ENCODE data around the gene APOO. TPM values are rescaled to one million over a fixed set of nuclear protein-coding genes. Genes with fewer than 3 reads are reported as not detected.

Gene APOO
- total and polyA plus RNA-seq, 3 donors from 2014 or later, result 29.4 to 33.8 (median 31.1) TPM

DNA sequence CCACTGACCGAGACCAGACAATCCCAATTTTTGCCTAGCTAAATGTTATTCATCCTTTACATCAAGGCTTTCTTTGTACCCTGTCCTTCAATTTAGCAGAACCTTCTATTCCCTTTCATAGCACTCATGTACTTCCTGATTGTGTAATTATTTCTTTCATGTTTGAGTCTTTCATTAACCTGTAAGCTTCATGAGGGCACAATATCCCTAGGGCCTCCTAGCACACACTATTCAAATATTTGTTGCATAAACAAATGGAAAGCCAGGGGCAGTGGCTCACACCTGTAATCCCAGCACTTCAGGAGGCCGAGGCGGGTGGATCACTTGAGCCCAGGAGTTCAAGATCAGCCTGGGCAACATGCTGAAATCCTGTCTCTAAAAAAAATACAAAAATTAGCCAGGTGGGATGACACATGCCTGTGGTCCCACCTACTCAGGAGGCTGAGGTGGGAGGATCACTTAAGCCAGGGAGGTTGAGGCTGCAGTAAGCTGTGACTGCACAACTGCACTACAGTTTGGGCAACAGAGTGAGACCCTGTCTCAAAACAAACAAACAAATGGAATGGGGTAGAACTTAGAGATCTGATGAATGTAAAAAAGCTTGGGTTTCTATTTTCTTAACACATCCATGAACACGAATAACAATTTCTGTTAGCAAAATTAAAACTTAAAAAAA lies 65.8 kb downstream of the APOO start:
- H3K27ac ChIP-seq, result no peak overlapping the region
- DNase-seq, result no peak
- intact Hi-C loops (cut with DNase I; ENCODE audit: low total_unique reads), result no loop called here
- H3K36me3 ChIP-seq (ENCODE audit: low read depth, missing control alignments), result no peaks in the 10 kb centered on the region
- H3K9me3 ChIP-seq, result no peaks in the 10 kb centered on the region
- WGBS, 2 donors, result 90 to 97% methylated on average over 4 of the region's 4 CpGs
- no peaks in the 10 kb centered on the region for H3K4me1 ChIP-seq
- TF ChIP-seq, protein P1, sequence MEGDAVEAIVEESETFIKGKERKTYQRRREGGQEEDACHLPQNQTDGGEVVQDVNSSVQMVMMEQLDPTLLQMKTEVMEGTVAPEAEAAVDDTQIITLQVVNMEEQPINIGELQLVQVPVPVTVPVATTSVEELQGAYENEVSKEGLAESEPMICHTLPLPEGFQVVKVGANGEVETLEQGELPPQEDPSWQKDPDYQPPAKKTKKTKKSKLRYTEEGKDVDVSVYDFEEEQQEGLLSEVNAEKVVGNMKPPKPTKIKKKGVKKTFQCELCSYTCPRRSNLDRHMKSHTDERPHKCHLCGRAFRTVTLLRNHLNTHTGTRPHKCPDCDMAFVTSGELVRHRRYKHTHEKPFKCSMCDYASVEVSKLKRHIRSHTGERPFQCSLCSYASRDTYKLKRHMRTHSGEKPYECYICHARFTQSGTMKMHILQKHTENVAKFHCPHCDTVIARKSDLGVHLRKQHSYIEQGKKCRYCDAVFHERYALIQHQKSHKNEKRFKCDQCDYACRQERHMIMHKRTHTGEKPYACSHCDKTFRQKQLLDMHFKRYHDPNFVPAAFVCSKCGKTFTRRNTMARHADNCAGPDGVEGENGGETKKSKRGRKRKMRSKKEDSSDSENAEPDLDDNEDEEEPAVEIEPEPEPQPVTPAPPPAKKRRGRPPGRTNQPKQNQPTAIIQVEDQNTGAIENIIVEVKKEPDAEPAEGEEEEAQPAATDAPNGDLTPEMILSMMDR (IDR thresholded peaks at IDR 0.05), result no peak
- TF ChIP-seq POLR2A (IDR thresholded peaks at IDR 0.05), result no peak
- H3K4me3 ChIP-seq, result no peak overlapping the region
- no peaks in the 10 kb centered on the region for H3K27me3 ChIP-seq

GRCh38 chrX:23840674-23841073 lies 67.1 kb downstream of the APOO start:
- H3K9me3 ChIP-seq, result no peaks in the 10 kb centered on the region
- no peak overlapping the region for H3K4me3 ChIP-seq
- no peaks in the 10 kb centered on the region for H3K27me3 ChIP-seq
- H3K36me3 ChIP-seq (ENCODE audit: low read depth, missing control alignments), result no peaks in the 10 kb centered on the region
- H3K27ac ChIP-seq, result no peak overlapping the region
- no peaks in the 10 kb centered on the region for H3K4me1 ChIP-seq
- no peak for DNase-seq
- no peak for TF ChIP-seq POLR2A (IDR thresholded peaks at IDR 0.05)
- TF ChIP-seq, protein P1 (IDR thresholded peaks at IDR 0.05), result no peak
- 79 to 96% methylated on average over 3 of the region's 3 CpGs for WGBS, 2 donors
- intact Hi-C loops (cut with DNase I; ENCODE audit: low total_unique reads), result no loop called here

DNA sequence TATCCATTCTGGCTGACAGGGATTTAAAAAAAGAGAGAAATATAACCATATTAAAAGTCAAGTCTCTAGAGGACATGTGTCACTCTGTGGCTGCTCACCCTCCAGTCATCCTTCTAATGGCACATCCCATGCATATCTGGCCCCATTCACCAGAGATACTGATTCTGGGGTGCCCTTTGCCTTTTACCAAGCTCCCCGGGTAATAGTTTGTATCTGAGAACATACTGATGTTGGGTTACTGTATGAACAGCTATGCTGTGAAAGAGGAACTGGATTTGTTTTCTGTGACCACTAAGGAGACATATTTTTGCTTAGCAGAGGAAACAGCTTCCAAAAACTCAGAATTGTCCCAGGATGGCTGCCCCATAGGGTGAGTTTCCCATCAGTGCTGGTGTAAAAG lies 68.8 kb downstream of the APOO start:
- no peak for DNase-seq
- no peak overlapping the region for H3K27ac ChIP-seq
- H3K27me3 ChIP-seq, result no peaks in the 10 kb centered on the region
- whole genome bisulfite sequencing, 2 donors, result 94 to 100% methylated on average over 1 of the region's 1 CpG
- no peak overlapping the region for H3K4me3 ChIP-seq
- H3K9me3 ChIP-seq, result no peaks in the 10 kb centered on the region
- intact Hi-C loops (cut with DNase I; ENCODE audit: low total_unique reads), result no loop called here
- H3K4me1 ChIP-seq, result no peaks in the 10 kb centered on the region
- no peaks in the 10 kb centered on the region for H3K36me3 ChIP-seq (ENCODE audit: low read depth, missing control alignments)
- TF ChIP-seq, protein P1 (IDR thresholded peaks at IDR 0.05), result no peak
- no peak for TF ChIP-seq POLR2A (IDR thresholded peaks at IDR 0.05)

- H3K4me3 ChIP-seq, result no peak overlapping the region
- no peaks in the 10 kb centered on the region for H3K4me1 ChIP-seq
- DNase-seq, result no peak
- H3K27me3 ChIP-seq, result no peaks in the 10 kb centered on the region
- no peaks in the 10 kb centered on the region for H3K9me3 ChIP-seq
- TF ChIP-seq, protein P1 (IDR thresholded peaks at IDR 0.05), result no peak
- TF ChIP-seq POLR2A (IDR thresholded peaks at IDR 0.05), result no peak
- intact Hi-C loops (cut with DNase I; ENCODE audit: low total_unique reads), result no loop called here
- no peak overlapping the region for H3K27ac ChIP-seq
- no peaks in the 10 kb centered on the region for H3K36me3 ChIP-seq (ENCODE audit: low read depth, missing control alignments)
- WGBS, 2 donors, result 69 to 88% methylated on average over 1 of the region's 1 CpG
Observed at GRCh38 chrX:23832721-23833120, 75.0 kb downstream of the APOO start.

- intact Hi-C loops (cut with DNase I; ENCODE audit: low total_unique reads), result no loop called here
- no peaks in the 10 kb centered on the region for H3K9me3 ChIP-seq
- H3K27ac ChIP-seq, result no peak overlapping the region
- H3K4me1 ChIP-seq, result no peaks in the 10 kb centered on the region
- H3K27me3 ChIP-seq, result no peaks in the 10 kb centered on the region
- WGBS, 2 donors, result 86 to 88% methylated on average over 5 of the region's 5 CpGs
- TF ChIP-seq POLR2A (IDR thresholded peaks at IDR 0.05), result no peak
- TF ChIP-seq, protein P1 (IDR thresholded peaks at IDR 0.05), result no peak
- no peaks in the 10 kb centered on the region for H3K36me3 ChIP-seq (ENCODE audit: low read depth, missing control alignments)
- DNase-seq, result no peak
- H3K4me3 ChIP-seq, result no peak overlapping the region
Observed at GRCh38 chrX:23828881-23829280, 78.9 kb downstream of the APOO start.

Measured in testis (tissue), 3 donors.